Left renal cortex interstitium (tissue), 4 donors: ENCODE data around the gene GAL3ST2. TPM values are rescaled to one million over a fixed set of nuclear protein-coding genes. Genes with fewer than 3 reads are reported as not detected.
"Not testable (repeated sequence)": the region's sequence is repeated elsewhere in the genome, so short reads cannot be mapped to it uniquely, and the experiment has no call there.

Experiments
- DNase-seq, 4 donors: peaks; one replicate each; pipeline ENCODE4 v3.0.0-alpha.2; 2013; ENCODE audit warnings: low read depth in 4 of 4, low spot score in 2 of 4, missing footprints in 1 of 4
- polyA plus RNA-seq, 4 donors: library from polyadenylated mRNA; unstranded; fragments of 120-200 nt; gene quantifications; one replicate each; pipeline ENCODE4 v1.2.1, GENCODE V29; 2013; ENCODE audit not compliant: insufficient read length in 4 of 4

Gene GAL3ST2
- polyA plus RNA-seq, 4 donors, result 0.13 to 0.83 (median 0.45) TPM

DNA sequence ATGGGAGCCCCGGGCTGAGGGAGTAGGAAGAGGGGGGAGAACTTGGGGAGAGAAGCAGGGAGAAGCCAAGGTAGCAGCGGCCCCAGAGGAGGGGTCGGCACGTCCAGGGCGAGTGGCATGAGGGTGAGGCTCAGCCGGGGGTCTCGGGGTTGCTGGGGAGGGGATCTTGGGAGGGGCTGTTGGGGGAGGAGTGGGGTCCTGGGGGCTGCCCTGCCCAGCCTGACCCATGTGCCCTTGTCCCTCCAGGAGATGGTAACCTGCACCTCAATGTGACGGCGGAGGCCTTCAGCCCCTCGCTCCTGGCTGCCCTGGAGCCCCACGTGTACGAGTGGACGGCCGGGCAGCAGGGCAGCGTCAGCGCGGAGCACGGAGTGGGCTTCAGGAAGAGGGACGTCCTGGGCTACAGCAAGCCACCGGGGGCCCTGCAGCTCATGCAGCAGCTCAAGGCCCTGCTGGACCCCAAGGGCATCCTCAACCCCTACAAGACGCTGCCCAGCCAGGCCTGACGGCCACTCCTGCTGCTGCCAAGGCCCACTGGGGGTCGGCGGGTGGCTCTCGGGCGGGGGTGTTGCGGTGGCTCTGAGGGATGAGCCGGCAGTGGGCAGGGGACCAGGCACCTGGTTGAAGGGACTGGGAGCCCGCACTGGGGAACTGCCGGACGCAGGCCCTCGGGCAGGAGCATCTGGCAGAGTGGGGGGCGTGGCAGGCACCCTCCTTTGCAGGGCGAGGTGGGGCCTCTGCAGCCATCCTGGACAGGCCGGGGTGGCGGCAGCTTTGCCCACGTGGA lies 9.0 kb upstream of the GAL3ST2 start:
- no peak for DNase-seq

DNA sequence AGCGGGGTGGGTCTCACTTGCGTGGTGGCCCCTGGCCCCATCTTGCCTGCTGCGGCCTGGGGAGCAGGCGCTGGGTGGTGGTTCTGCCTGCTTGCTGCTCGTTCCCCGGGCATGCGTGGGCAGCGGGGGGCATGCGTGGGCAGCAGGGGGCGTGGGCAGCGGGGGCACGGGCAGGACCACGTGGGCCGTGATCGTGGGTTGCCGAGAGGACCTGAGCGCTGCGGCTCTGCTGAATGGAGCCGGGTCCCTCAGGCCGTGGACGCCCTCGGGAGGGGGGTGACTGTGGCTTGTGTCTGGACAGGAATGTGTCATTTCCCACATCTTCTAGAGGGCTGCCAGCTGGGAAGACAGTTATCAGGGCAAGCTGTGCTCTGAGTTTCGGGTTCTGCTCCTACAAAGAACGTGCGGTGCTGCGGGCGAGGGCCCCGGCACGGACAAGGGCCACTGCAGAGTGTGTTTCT lies 8.3 kb upstream of the GAL3ST2 start:
- DNase-seq, result no peak

DNA sequence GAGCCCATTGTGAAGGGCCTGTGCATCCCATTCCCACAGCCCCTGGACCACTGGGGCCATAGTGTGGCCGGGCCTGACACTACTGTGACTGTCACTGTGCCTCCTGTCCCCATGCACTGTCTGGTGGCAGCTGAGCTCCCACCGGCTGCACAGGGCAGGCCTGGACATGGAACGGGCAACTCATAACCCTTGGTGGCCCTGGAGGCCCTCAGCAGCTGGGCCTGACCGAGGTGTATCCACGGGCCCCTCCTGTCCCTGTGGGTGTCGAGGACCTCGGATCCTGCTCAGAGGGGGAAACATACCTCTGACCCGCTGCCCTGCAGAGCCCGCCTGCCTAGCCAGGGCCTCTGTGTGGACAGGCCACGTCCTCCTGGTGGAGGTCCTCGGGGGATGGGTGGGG lies 7.8 kb upstream of the GAL3ST2 start:
- DNase-seq, result no peak

DNA sequence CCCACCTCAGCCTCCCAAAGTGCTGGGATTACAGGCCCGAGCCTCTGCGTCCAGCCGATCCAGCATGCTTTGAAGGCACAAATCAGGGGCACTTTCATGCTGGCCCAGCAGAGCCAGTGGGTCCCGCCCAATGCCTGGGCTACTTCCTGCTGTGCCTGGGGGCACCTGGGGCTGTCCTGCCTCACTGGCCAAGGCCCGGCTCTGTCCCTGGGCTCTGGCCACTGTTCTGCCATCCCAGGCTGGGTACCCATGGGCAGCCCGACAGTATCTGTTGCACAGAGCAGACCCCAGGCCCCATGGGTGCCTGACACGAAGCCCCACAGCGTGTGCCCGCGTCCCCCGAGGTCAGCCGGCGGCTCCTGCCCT lies 6.8 kb upstream of the GAL3ST2 start:
- DNase-seq, result no peak

DNA sequence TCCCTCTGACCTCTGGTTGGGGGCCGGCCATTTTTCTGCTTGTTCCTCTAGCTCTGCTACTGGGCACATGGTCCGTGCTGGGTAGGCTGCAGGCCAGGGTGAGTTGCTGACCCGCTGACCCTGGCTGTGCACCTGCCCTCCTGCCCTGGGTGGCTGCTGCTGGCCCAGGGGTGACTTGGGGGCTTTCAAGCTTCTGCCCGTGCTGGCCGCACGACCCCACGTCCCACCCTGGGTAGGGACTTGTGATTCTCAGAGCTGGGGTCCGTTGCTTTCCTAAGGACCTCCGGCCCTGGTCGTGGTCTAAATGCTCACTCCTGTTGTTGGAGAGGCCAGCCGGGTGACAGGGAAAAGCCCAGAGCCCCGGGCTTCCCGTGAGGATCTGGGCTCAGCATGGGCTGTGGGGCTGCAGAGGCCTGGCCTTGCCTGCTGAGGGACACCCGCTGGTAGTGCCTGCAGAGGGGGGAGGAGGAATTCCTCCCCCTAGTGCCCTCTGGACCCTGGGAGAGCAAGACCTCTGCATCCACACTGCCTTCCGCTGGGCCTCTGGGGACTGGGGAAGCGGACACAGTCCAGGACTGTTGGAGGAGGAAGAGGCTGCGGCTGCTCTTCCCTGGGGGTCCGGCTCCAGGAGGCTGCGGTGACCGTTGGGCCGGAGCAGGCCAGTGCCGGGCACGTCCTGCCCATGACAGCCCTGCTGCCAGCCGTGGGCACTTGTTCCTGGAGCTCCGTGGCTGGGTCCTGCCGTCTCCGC lies 6.3 kb upstream of the GAL3ST2 start:
- DNase-seq, result no peak

DNA sequence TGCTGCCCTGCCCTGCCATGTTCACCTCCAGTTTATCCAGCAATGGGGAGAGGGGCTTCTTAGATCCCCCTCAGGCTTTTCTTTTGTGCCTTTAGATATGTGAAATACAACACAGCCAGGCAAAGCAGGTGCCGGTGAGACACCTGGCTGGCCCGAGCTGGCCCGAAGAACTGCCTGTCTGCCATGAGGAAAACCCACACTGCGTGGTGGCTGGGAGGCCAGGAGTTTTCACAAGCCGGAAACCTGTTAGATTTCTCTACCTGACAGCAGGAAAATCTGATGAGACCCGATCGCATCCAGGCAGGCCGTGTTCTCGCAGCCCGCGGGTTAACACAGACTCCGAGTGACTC lies 5.7 kb upstream of the GAL3ST2 start:
- DNase-seq, result no peak

DNA sequence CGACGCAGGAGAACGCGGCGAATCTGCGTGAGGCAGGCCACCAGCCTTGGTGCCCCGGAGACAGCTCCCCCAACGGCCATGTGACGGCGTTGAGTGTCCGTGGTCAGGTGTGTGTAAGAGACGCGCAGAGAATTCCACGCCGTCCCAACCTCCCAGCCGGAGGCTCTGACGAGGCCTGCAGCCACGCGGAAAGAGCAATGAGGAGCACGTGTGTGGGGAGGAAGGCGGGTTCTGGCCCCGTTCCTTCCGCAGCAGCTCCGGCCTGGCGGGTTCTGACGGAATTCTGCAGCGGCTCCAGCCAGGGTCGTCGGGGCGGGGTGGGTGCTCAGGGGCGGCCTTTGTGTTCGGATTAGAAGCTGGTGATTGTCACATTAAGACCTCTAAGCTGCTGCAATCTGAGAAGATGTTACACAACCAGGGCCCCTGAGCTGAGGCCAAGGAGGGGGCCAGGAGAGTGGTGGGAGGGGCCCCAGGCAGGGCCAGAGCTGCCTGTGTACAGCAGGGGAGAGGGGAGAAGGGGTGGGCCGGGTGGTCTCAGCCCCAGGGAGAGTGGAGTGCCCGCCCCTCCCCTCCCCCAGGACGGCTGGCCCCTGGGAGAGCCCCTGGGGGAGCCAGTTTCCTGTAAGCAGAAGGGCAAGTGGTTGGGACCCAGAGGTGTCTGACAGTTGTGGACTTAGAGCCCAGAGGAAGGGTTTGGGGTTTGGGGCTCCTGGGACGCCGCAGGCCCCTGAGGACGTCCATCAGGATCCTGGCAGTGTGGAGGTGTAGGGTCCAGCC lies 5.1 kb upstream of the GAL3ST2 start:
- DNase-seq, result no peak

DNA sequence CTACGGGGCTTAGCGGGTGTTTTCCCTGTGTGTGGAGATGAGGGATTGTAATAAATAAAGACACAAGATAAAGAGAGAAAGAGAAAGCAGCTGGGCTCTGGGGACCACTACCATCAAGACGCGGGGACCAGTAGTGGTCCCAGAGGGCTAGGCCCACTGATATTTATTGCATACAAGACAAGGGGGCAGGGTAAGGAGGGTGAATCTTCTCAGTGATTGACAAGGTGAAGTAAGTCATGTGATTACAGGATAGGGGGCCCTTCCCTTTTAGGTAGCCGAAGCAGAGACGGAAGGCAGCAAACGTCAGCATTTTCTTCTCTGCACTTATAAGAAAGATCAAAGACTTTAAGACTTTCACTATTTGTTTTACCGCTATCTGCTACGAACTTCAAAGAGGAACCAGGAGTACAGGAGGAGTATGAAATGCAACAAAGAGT lies 4.5 kb upstream of the GAL3ST2 start:
- no peak for DNase-seq

DNA sequence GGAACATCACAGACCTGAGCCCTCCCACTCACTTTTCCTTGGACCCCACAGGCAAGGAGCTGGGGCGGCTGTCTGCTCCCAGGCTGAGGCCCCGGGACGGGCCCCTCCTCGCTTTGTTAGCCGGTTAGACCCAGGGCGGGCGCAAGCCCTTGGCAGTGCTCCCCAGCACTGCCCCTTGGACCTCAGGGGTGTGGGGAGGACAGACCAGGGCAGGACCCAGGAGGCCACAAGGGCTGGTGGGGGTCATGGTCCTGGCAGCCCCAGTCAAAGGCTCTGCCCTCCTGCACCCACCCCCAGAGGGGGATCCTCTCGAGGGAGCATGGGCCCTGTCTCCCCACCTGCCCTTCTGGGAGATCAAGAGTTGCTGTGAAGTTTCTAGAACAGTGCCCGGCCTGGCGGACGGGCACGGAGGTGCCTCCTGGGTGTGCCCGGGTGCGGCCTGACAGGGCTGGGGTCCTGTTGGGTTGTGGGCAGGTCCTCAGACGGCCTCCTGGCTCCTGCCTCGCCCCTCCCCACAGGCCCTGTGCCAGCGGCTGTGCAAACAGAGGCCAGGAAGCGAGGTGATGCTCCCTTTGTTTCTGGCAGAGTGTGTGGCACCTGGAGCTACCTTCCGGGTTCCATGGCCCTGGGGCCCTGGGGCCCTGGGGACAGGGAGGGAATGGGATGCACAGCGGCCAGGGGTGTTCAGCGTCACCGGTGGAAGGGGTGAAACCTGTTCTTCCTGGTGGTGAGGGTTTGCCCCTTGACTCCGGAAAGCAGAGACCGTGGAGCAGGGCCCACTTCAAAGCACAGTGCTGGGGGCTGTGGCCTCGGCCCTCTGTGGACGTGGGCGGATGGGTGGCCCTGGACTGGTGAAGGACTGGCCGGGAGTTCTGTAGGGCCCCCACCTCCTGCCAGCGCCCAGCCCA lies 2.9 kb upstream of the GAL3ST2 start:
- no peak for DNase-seq

DNA sequence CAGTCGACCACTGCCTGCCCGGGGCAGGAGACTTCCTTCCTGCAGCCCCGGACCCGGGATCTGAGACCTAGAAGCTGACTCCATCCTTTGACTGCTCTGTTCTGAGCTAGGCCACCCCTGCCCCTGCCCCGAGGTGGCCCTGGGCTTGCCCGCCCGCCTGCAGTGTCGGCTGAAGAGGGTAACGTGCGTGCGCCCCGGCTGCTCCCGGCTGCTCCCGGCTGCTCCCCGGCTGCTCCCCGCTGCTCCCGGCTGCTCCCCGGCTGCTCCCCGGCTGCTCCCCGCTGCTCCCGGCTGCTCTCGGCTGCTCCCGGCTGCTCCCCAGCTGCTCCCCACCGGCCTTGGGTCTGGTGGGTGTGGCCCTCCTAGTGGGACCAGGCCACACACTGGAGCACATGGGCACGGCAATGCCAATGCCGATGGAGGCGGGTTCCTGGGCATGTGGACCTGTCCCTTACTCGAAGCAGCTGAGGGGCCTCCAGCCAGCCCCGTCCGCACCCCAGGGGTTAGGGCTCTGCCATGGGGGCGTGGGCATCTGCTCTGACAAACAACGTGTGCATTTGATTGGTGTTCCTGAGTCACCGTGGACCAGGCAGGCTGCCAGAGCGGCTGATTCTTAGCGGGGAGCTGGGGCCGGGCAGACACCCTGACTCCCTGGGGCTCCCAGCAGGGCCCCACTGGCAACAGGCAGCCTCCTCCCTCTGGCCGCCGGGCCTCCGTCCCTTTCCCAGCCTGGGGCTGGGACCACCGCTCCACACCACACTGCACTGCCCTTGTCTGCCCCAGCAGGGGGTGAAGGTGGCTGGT lies 2.0 kb upstream of the GAL3ST2 start:
- DNase-seq, result no peak

DNA sequence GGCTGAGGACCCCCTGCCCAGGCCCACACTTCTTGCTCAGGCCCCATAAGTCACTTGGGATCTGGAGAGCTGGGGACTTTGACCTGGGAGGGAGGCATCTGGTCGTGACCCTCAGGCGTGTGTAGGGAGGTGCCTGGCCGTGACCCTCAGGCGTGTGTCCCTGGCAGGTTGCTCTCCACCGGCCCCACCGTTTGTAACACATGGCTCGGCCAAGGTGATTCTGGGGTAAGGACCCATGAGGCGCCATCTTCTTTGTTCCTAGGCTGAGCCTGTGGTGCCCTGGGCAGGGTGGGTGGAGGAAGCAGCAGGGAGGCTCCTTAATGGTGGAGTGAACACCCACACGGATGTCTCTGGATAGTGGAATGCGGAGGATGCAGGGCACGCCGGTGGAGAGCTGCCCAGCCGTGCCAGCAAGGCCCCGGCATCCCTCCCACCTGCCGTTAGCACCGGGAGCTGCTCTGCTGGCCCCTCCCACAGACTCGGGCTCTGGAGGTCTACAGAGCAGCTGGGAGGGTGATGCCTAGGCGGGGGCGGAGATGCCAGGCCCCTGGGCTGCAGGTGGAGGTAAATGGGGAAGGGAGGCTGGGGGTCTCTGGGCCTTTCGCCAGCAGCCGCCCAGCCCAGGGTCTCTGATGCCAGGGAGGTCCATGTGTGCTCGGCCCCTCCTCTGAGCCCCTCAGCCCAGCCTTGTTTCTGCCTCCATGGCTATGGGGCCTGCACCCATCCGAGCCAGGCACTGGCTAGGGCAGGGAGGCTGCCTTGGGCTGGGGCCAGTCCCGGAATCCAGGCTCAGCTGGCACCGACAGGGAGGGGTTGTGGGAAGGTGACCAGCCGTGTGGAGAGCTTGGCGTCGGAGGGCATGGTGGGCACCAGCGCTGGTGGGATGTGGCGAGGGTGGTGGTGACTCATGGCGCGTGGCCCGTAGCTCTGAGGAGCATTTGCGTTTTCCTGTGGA lies 1.1 kb upstream of the GAL3ST2 start:
- DNase-seq, result no peak

DNA sequence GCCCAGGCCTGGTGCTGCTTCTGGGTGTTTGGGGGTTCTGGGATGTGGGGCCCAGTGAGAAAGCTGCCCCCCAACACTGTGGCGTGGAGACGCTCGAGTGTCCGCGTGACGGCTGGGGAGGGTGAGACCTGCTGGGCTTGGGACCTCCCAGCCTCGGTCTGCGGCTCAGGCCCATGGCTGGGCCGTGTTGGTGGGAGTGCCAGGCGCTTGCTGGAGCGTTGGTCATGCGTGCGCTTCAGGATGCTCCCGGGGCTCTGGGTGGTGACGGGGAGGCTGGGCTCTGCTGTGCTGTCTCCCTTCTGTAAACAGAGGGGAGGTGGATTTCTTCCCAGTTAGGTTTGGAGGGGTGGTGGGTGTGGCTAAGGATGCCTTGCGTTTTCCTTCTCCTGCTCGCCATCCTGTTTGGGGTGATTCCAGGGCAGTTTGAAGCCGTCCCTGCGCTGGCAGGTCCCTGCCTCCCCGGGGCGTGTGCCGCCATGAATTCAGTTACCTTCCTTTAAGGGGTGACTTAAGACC lies 606 bp downstream of the GAL3ST2 start:
- DNase-seq, result no peak

DNA sequence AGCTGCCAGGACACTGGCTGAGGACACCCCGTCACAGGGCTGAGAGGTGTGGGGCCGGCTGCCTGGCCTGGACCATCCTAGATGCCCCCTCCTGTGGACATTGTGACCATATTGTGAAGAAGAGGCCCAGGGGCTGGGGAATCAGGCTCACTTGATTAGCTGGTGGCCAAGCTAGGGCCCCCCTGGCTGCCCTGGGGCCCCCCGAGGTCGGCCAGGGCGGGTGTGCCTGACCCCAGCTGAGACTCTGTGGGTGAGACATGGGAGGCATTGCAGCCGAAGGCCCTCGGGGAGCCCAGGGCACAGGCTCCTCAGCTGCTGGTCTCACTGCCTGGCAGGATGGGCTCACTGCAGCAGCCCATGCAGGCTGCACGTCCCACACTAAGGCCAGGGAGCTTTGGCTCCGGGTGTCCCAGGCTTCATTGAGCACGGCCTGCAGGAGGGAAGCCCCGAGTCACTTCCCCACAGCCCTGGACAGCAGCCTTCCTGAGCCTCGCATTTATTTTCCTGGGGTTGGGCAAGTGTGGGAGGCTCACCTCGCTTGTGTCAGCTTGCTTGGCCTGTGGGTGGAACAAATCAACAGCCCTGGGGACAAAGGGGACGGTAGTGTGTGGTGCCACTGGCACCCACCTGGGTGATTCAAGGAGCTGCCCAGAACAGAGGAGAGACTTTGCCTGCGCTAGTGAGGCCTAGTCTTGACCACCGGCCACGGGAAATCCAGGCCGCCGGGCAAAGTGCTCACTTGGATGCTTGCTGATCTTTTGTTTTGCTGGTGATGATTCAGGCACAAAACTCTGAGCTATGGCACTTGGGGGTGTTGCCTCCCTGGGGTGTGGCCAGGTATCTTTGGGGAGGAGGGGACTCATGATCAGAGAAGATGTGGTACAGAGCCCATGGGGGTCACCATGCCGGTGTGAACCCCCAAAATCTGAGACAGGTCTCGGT lies 1.3 kb downstream of the GAL3ST2 start:
- DNase-seq, result no peak

DNA sequence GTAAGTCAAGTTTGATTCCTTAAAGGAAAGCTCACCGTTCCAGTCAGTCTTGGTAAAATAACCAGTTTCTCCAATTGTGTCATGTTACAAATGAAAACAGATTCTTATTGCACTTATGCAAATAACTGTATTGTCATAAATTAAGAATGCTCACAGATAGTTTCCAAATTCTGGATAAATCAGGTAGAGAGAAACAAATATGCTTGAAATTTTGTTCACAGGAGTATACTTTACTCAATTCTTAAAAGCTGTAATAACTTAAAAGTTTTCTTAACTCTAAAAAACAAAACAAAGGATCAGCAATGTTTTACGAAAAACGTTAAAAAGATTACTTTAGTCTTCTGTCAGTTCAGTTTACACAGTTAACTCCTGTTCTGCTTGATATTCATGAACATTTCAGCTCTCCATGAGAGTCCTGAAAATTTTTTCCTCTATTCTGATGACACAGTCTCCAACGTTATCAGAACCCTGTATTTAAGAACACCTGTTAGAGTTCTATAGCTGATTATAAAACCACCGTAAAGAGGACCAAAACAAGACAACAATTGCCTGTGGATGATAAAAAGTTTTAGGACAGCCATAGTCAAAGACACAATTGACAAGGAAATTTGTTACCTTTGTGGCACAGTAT lies 4.4 kb downstream of the GAL3ST2 start:
- DNase-seq, result no peak

DNA sequence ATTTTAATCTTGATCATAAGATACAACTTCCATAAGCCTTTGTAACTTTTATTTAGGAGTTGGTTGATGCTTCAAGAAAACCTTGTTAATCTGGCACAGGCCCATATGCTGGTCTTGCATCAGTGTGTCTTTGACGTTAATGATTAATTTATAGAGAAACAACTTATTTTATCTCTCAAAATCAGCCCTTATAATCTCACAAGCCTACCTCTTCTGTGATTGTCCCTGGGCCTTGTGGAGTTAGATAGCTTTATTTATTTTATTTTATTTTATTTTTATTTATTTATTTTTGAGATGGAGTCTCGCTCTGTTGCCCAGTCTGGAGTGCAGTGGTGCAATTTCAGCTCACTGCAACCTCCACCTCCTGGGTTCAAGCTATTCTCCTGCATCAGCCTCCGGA lies 5.4 kb downstream of the GAL3ST2 start:
- not testable (repeated sequence) for DNase-seq

DNA sequence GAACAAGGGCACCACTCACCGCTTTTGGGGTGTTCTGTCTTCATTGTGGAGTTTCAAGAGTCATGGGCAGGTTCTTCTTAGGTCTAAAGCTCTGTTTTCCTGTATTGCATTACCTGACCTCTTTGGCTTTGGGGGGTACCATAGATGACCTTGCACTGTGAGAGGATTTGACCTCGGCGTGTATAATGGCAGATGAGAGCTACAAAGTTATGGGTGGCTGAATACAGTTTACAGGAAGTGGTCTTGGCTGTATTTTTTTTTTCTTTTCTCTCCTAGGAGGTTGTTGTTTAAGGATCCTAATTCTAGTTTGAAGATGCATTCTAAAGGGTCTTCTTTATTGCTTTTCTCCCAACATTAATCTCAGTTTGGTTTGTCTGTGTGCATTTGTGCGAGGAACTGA lies 11.5 kb downstream of the GAL3ST2 start:
- no peak for DNase-seq

DNA sequence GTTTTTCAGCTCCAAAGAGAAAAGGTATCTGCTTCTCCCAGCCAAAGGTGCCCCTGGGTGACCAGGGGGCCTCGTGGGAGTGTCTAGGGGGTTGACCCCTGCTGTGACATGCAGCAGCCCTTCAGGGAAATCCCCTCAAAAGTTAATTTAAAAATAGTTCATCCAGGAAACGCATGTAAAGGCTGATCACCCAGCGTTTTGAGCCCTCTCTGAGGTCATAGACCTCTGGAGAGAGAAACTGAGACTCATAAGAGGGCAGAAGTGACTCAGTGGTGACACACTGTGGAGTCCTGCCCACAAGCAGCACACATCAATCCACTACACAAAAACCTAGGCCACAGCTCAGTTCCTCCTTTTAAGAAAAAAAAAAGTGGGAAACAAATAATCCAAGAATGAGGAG lies 11.9 kb downstream of the GAL3ST2 start:
- no peak for DNase-seq
